ENCODE results near the gene EMD. TPM values are rescaled to one million over a fixed set of nuclear protein-coding genes. Genes with fewer than 3 reads are reported as not detected.
"Not testable (repeated sequence)": the region's sequence is repeated elsewhere in the genome, so short reads cannot be mapped to it uniquely, and the experiment has no call there.

EMD gene
- total RNA-seq, 1 donor from 2014 or later: 76.3 TPM

DNA sequence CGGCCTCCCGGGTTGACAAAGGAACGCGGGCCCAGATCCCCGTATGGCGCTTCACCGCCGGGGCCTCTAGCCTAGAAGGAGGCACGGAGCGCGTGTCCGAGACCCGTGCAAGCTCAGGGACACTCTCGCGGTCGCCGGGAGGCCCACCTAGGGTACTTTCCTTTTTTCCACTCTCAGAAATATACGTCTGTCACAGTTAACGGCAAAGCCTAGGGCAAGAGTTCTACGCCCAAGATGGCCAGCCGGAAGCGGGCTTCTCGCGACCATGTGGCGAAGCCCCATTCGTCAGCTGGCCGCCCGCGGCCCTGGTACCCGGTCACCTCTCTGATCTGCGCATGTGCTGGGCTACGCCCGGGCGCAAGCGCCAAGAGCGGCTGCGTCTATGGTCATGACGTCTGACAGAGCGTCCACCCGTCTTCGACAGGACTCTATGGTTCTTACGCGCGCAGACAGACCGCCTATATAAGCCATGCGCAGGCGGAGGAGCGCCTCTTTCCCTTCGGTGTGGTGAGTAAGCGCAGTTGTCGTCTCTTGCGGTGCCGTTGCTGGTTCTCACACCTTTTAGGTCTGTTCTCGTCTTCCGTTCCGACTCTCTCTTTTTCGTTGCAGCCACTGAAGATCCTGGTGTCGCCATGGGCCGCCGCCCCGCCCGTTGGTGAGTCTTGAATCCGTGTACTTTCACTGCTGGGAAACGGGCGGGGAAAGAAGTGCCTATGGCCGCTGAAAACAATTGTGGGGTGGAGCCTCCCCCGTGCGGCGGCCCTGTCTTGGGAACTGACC, 19.0 kb downstream of the EMD start, which contains the start of gene RPL10:
Gene RPL10, plus strand, starts transcription at position 490 of the 780 bp plus-strand sequence. Its CDS starts 143 bp downstream, at position 633.
- Mint-ChIP-seq H3K27me3 (ENCODE audit: low read depth) (no peaks in the 10 kb centered on the region), H3K4me3 (peak within 1 kb of the TSS; percentile 96), H3K4me1 (peaks cover 11% of the 10 kb centered on the region), H3K36me3 (peaks cover 13% of the 10 kb centered on the region), H3K27ac (peak within 1 kb of the TSS; percentile 99), H3K9me3 (no peaks in the 10 kb centered on the region)
- DNase-seq (ENCODE audit: low spot score in 2 of 2, unreplicated experiment in 2 of 2): peak; percentile 78 to 89
- TF ChIP-seq, protein P1, sequence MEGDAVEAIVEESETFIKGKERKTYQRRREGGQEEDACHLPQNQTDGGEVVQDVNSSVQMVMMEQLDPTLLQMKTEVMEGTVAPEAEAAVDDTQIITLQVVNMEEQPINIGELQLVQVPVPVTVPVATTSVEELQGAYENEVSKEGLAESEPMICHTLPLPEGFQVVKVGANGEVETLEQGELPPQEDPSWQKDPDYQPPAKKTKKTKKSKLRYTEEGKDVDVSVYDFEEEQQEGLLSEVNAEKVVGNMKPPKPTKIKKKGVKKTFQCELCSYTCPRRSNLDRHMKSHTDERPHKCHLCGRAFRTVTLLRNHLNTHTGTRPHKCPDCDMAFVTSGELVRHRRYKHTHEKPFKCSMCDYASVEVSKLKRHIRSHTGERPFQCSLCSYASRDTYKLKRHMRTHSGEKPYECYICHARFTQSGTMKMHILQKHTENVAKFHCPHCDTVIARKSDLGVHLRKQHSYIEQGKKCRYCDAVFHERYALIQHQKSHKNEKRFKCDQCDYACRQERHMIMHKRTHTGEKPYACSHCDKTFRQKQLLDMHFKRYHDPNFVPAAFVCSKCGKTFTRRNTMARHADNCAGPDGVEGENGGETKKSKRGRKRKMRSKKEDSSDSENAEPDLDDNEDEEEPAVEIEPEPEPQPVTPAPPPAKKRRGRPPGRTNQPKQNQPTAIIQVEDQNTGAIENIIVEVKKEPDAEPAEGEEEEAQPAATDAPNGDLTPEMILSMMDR (IDR thresholded peaks at IDR 0.05; ENCODE audit: unreplicated experiment): no peak

DNA sequence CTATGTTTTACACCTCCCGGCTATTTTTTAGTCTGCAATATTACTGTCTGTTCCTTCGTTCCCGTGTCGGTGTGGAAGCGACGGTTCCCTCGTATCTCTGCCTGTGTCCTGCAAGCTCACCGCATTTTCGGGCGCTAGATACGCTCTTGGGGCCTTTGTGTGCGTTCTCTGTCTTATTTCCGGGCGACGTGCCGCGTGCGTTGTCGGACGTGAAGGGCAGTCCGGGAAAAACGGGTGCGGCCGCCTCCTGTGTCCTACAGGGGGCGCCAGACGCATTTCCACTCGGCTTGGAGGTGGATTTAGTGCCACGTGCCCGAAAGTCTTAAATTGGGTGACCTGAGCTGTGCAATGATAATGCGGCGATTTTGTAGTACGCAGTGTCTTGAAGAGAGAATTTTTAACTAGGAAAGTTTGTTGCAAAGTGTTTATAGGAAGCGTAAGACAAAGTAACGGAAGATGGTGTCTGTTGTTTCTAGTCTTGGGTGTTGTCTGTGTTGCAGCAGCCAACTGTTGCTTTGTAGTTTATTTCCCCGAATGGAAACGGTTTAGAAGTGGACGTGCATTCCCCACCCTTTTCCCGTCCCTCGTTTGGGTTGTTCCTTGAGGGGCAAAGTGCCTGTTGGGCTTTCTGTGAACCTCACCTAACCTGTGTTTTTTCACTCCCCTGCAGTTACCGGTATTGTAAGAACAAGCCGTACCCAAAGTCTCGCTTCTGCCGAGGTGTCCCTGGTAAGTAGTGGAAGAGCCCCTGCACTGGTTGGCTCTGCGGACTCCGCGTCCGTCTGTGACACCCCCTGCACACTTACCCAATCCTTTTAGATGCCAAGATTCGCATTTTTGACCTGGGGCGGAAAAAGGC, 19.8 kb downstream of the EMD start:
- TF ChIP-seq, protein P1 (IDR thresholded peaks at IDR 0.05; ENCODE audit: unreplicated experiment): peak; percentile 80
- peak overlapping the region; percentile 96 for H3K4me3 Mint-ChIP-seq
- DNase-seq (ENCODE audit: low spot score in 2 of 2, unreplicated experiment in 2 of 2): peak in 1 of 2 experiments; percentile 79
- peaks cover 18% of the 10 kb centered on the region for H3K36me3 Mint-ChIP-seq
- no peaks in the 10 kb centered on the region for H3K9me3 Mint-ChIP-seq
- peaks cover 11% of the 10 kb centered on the region for H3K4me1 Mint-ChIP-seq
- H3K27ac Mint-ChIP-seq: peak overlapping the region; percentile 99
- no peaks in the 10 kb centered on the region for H3K27me3 Mint-ChIP-seq (ENCODE audit: low read depth)

DNA sequence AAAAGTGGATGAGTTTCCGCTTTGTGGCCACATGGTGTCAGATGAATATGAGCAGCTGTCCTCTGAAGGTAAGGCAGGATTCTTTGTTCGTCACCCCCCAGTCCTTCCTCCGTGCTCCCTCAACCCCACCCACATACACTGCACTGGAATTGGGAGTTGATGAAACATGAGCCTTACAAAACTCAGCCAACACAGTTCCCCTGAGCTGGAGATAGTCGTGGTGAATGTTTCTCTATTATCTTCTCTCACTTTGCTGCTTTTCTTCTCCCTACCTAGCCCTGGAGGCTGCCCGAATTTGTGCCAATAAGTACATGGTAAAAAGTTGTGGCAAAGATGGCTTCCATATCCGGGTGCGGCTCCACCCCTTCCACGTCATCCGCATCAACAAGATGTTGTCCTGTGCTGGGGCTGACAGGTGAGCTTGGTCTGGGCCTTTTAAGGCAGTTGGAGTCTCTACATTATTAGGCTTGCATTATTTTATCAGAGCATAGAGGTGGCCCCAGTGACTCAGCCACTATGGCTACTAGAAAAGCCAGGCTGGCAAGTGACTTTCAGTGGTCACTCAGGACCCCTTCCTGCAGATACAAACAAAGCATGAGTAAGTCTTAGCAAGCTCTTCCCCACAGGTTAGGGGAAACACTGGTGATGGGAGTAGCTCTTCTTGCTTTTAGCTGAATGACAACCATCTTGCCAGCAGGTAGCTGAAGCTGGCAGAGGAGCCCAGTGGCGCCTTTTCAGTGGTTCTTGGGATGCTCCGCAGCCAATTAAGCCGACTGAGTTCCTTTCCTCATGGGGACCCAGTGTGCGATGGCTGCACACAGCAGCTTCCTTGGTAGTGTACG, 20.7 kb downstream of the EMD start:
- no peak for DNase-seq (ENCODE audit: low spot score in 2 of 2, unreplicated experiment in 2 of 2)
- H3K9me3 Mint-ChIP-seq: no peaks in the 10 kb centered on the region
- peak overlapping the region; percentile 99 for H3K27ac Mint-ChIP-seq
- TF ChIP-seq, protein P1 (IDR thresholded peaks at IDR 0.05; ENCODE audit: unreplicated experiment): no peak
- H3K4me1 Mint-ChIP-seq: peaks cover 11% of the 10 kb centered on the region
- no peaks in the 10 kb centered on the region for H3K27me3 Mint-ChIP-seq (ENCODE audit: low read depth)
- H3K36me3 Mint-ChIP-seq: peaks cover 19% of the 10 kb centered on the region
- H3K4me3 Mint-ChIP-seq: peak overlapping the region; percentile 96

DNA sequence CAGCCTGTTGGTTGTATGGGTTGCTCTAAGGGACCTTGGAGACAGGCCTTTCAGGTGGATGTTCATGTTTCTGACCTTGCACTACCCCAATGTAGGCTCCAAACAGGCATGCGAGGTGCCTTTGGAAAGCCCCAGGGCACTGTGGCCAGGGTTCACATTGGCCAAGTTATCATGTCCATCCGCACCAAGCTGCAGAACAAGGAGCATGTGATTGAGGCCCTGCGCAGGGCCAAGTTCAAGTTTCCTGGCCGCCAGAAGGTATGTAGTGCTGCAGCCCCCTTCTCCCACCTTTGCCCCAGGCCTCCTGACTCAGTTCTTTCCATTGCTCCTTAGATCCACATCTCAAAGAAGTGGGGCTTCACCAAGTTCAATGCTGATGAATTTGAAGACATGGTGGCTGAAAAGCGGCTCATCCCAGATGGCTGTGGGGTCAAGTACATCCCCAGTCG, 21.3 kb downstream of the EMD start:
- not testable (repeated sequence) for H3K27ac Mint-ChIP-seq; H3K27me3 Mint-ChIP-seq (ENCODE audit: low read depth); DNase-seq (ENCODE audit: low spot score in 2 of 2, unreplicated experiment in 2 of 2); H3K9me3 Mint-ChIP-seq
- Mint-ChIP-seq H3K36me3 (peaks cover 19% of the 10 kb centered on the region), H3K4me3 (peak overlapping the region; percentile 96), H3K4me1 (peaks cover 11% of the 10 kb centered on the region)

DNA sequence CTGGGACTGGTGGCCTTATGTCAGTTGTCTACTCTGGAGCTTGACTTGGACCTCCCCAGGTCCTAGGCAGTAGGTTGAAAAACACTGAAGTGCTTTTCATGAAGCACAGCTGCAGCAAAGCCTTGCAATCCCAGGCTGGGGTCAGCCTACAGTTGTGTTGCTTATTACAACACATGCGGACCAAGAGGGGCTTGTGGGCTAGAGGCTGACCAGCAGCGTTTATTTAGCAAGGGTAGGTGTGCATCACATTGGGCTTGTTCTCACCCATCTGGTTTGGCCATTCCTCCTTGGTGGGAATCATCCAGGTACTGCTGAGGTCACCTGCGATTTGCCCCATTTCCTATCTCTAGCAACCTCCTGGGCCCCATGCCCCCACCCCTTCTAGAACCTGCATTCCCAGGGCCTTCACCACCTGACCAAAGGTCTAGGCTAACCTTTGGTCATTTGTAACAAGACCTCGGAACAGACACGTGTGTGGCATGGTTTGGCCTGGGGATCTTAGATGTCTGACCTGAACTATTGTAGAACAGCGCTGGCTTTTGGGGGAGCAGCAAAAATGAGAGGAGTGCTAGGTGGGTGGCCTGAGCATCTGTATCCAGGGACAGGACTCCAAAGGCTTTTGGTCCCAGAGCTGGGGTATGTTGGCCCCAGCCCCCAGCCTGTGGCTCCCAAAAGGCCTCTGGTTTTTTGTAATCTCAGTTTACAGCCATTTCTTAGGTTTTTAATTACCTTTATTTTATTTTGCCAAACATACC, 22.1 kb downstream of the EMD start:
- no peak for DNase-seq (ENCODE audit: low spot score in 2 of 2, unreplicated experiment in 2 of 2)

More for the DNA sequence above, 22.1 kb downstream of the EMD start:
- TF ChIP-seq, protein P1 (IDR thresholded peaks at IDR 0.05; ENCODE audit: unreplicated experiment): no peak
- Mint-ChIP-seq H3K4me3 (peak overlapping the region; percentile 34), H3K36me3 (peaks cover 19% of the 10 kb centered on the region), H3K4me1 (peaks cover 11% of the 10 kb centered on the region), H3K27ac (peak overlapping the region; percentile 6), H3K27me3 (ENCODE audit: low read depth) (no peaks in the 10 kb centered on the region), H3K9me3 (no peaks in the 10 kb centered on the region)
